IMR-90 (cell line): ENCODE measurements around the gene USPL1. TPM values are rescaled to one million over a fixed set of nuclear protein-coding genes. Genes with fewer than 3 reads are reported as not detected.
"Not testable (repeated sequence)": the region's sequence is repeated elsewhere in the genome, so short reads cannot be mapped to it uniquely, and the experiment has no call there.

ENCODE experiments used
- ATAC-seq: fragments of 200-7000 bp; cut with Tn5 transposase; 2 replicates; pipeline ENCODE4 v1.9.1; 2020; ENCODE audit warnings: low read depth, mild to moderate bottlenecking, moderate library complexity
- BruUV-seq: library from RNA; stranded (reverse); fragments of 400-500 nt; replicated peaks from 2 replicates; lab custom pipeline; 2021; lab: Mats Ljungman, UMichigan
- CTCF ChIA-PET: fragments of 300-600 bp; formaldehyde crosslinking; extraction: SDS; loops from one replicate; lab custom pipeline; 2021; ENCODE audit warnings: antibody characterized with exemption; lab: Yijun Ruan, JAX
- POLR2A ChIA-PET: fragments of 300-600 bp; sonication (Branson Sonifier 250); formaldehyde crosslinking; loops from one replicate; lab custom pipeline; 2022; ENCODE audit warnings: antibody characterized with exemption; ENCODE audit not compliant: unreplicated experiment; lab: Charles Lee
- DNase-seq: peaks from one replicate; pipeline ENCODE4 v3.0.0; 2013
- H2AFZ ChIP-seq: replicated peaks from 2 replicates; pipeline ENCODE3; 2013; ENCODE audit warnings: low read length, mild to moderate bottlenecking; ENCODE audit not compliant: poor library complexity
- H2AK5ac ChIP-seq: 2 replicates; pipeline ENCODE4 v1.6.1; 2013; ENCODE audit warnings: low read depth, low read length, inconsistent platforms
- H2AK9ac ChIP-seq: replicated peaks from 2 replicates; pipeline ENCODE3; 2013; ENCODE audit warnings: mild to moderate bottlenecking, low read depth, low read length, moderate library complexity; ENCODE audit not compliant: poor library complexity
- H2BK120ac ChIP-seq: 2 replicates; pipeline ENCODE4 v1.6.1; 2013; ENCODE audit warnings: low read depth, low read length, inconsistent platforms
- H2BK15ac ChIP-seq: 3 replicates; pipeline ENCODE4 v1.6.1; 2013; ENCODE audit warnings: low read depth, low read length, inconsistent platforms
- H2BK20ac ChIP-seq: 2 replicates; pipeline ENCODE4 v1.6.1; 2013; ENCODE audit warnings: low read depth, mild to moderate bottlenecking, inconsistent platforms, low read length, moderate library complexity
- H2BK5ac ChIP-seq: 2 replicates; pipeline ENCODE4 v1.6.1; 2013; ENCODE audit warnings: mild to moderate bottlenecking, low read depth, low read length, inconsistent platforms; ENCODE audit not compliant: poor library complexity, severe bottlenecking
- H3K14ac ChIP-seq: replicated peaks from 2 replicates; pipeline ENCODE4 v1.6.1; 2013; ENCODE audit warnings: low read depth, low read length, inconsistent platforms
- H3K18ac ChIP-seq: 2 replicates; pipeline ENCODE4 v1.6.1; 2013; ENCODE audit warnings: low read depth, low read length, control low read depth
- H3K23ac ChIP-seq: 2 replicates; pipeline ENCODE4 v1.6.1; 2013; ENCODE audit warnings: low read depth, low read length, inconsistent platforms
- H3K27ac ChIP-seq: 2 replicates; pipeline ENCODE4 v1.5.1; 2013; ENCODE audit warnings: mild to moderate bottlenecking, control low read depth, low read length; ENCODE audit not compliant: insufficient read depth
- H3K27me3 ChIP-seq: 2 replicates; pipeline ENCODE4 v1.6.1; 2013; ENCODE audit warnings: low read length; ENCODE audit not compliant: control insufficient read depth, insufficient read depth
- H3K36me3 ChIP-seq: 2 replicates; pipeline ENCODE4 v1.6.1; 2013; ENCODE audit warnings: low read length, mixed read lengths; ENCODE audit not compliant: control insufficient read depth, insufficient read depth
- H3K4ac ChIP-seq: 2 replicates; pipeline ENCODE4 v1.6.1; 2013; ENCODE audit warnings: low read depth, low read length, inconsistent platforms
- H3K4me1 ChIP-seq: 2 replicates; pipeline ENCODE4 v1.6.1; 2013; ENCODE audit warnings: low read length, mixed read lengths; ENCODE audit not compliant: control insufficient read depth, insufficient read depth
- H3K4me2 ChIP-seq: 2 replicates; pipeline ENCODE4 v1.6.1; 2013; ENCODE audit warnings: low read depth, mild to moderate bottlenecking, control low read depth, low read length, moderate library complexity
- H3K4me3 ChIP-seq: 2 replicates; pipeline ENCODE4 v1.5.1; 2013; ENCODE audit warnings: low read depth, mild to moderate bottlenecking, control low read depth, low read length, moderate library complexity; ENCODE audit not compliant: insufficient read depth
- H3K56ac ChIP-seq: 2 replicates; pipeline ENCODE4 v1.6.1; 2013; ENCODE audit warnings: low read length, inconsistent platforms; ENCODE audit not compliant: insufficient read depth; ENCODE audit errors: extremely low read depth
- H3K79me1 ChIP-seq, 2 experiments: 2 replicates each; pipeline ENCODE4 v1.6.1; 2013; ENCODE audit warnings: low read length in 2 of 2, inconsistent platforms in 1 of 2, low read depth in 1 of 2
- H3K9ac ChIP-seq: 2 replicates; pipeline ENCODE4 v1.6.1; 2013; ENCODE audit warnings: low read depth, low read length, control low read depth
- H3K9me1 ChIP-seq: 2 replicates; pipeline ENCODE4 v1.6.1; 2013; ENCODE audit warnings: low read length, inconsistent platforms; ENCODE audit not compliant: insufficient read depth
- H3K9me3 ChIP-seq: 2 replicates; pipeline ENCODE4 v1.6.1; 2013; ENCODE audit warnings: low read length; ENCODE audit not compliant: control insufficient read depth, insufficient read depth
- H4K20me1 ChIP-seq: 2 replicates; pipeline ENCODE4 v1.6.1; 2013; ENCODE audit warnings: low read length, inconsistent platforms; ENCODE audit not compliant: insufficient read depth
- H4K5ac ChIP-seq: 2 replicates; pipeline ENCODE4 v1.6.1; 2013; ENCODE audit warnings: mild to moderate bottlenecking, low read depth, low read length, control low read depth
- H4K8ac ChIP-seq, 2 experiments: 2 replicates each; pipeline ENCODE4 v1.6.1; 2013; ENCODE audit warnings: low read depth in 2 of 2, low read length in 2 of 2, control low read depth in 1 of 2, inconsistent platforms in 1 of 2
- H4K91ac ChIP-seq: 2 replicates; pipeline ENCODE4 v1.6.1; 2013; ENCODE audit warnings: low read depth, low read length, inconsistent platforms; ENCODE audit not compliant: insufficient read depth
- WGBS, 2 experiments: methylation state at CpG; one replicate each; pipeline versions ENCODE4 v1.1.5 to v1.1.7; 2013; ENCODE audit warnings: missing lambda C conversion rate in 2 of 2; ENCODE audit not compliant: insufficient read length in 1 of 2; ENCODE audit errors: extremely low coverage in 2 of 2; 5-methylcytosine and 5-hydroxymethylcytosine counted together
- dilution Hi-C: fragments of 300-500 bp; cut with HindIII; formaldehyde crosslinking; loops from one replicate; pipeline ENCODE4 v1.14.3; 2018; ENCODE audit warnings: low sequenced_read_pairs; ENCODE audit not compliant: unreplicated experiment
- in situ Hi-C: fragments of 300-500 bp; cut with MboI; formaldehyde crosslinking; loops from 3 replicates; pipeline ENCODE4 v1.14.3; 2019; ENCODE audit warnings: low sequenced_read_pairs, inconsistent platforms, mixed read lengths
- intact Hi-C: fragments of 100-400 bp; cut with micrococcal nuclease; formaldehyde crosslinking; loops from 2 replicates; pipeline ENCODE4 v1.10.0; 2022
- polyA plus RNA-seq, 3 experiments: library from polyadenylated mRNA; depleted of rRNA; stranded (reverse); fragments of >200 nt; gene quantifications; 2 replicates each; pipeline ENCODE4 v1.2.3, GENCODE V29; 2012; ENCODE audit warnings: low replicate concordance in 1 of 3
- total RNA-seq: library from RNA; depleted of rRNA; stranded (reverse); fragments of >200 nt; gene quantifications from 2 replicates; pipeline ENCODE4 v1.2.3, GENCODE V29; 2012

Gene USPL1
- total and polyA plus RNA-seq, 2 of the 4 experiments (the other 2 are of a cell fraction) = 12.1 to 15.4 TPM

DNA sequence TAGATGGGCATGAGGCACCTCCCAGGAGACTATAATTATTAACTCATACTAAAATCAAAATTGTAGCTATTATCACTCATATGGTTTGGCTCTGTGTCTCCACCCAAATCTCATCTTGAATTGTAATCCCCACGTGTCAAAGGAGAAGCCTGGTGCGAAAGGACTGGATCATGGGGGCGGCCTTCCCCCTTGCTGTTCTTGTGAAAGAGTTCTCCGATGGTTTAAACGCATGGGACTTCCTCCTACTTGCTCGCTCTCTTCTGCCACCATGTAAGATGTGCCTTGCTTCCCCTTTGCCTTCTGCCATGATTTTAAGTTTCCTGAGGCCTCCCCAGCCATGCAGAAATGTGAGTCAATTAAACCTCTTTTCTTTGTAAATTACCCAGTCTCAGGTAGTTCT, 10.5 kb upstream of the USPL1 start:
- H3K14ac ChIP-seq, H3K23ac ChIP-seq, H4K5ac ChIP-seq, DNase-seq, H3K56ac ChIP-seq, H3K18ac ChIP-seq, H3K4ac ChIP-seq, H4K8ac ChIP-seq, H4K20me1 ChIP-seq, H4K91ac ChIP-seq, H3K9me3 ChIP-seq, H3K4me3 ChIP-seq, intact Hi-C loops, H3K27me3 ChIP-seq, POLR2A ChIA-PET, dilution Hi-C loops, H3K9me1 ChIP-seq, H2AFZ ChIP-seq, BruUV-seq, H3K4me1 ChIP-seq, H2BK20ac ChIP-seq, H3K4me2 ChIP-seq, H3K27ac ChIP-seq, H3K9ac ChIP-seq, H3K36me3 ChIP-seq, in situ Hi-C loops, H2BK120ac ChIP-seq, CTCF ChIA-PET, H2BK5ac ChIP-seq, H3K79me1 ChIP-seq, H2AK5ac ChIP-seq, H2BK15ac ChIP-seq, H2AK9ac ChIP-seq, ATAC-seq: not testable (repeated sequence)
- 70% methylated on average over 2 of the region's 6 CpGs; no CpG with 5 or more reads in 1 of the 2 experiments for WGBS, 2 experiments
